Activated CD4-positive, alpha-beta T cell treated with anti-CD3 and anti-CD28 coated beads for 24 hours (primary cell): ENCODE measurements around the gene MBNL2.
"Not testable (repeated sequence)": the region's sequence is repeated elsewhere in the genome, so short reads cannot be mapped to it uniquely, and the experiment has no call there.

Experiments used
- DNase-seq, 2 donors: peaks; one replicate each; pipeline ENCODE4 v3.0.0-alpha.2; 2020; ENCODE audit warnings: low read depth in 2 of 2

The MBNL2 gene

GRCh38 chr13:97348569-97349100 is 126.5 kb downstream of the MBNL2 start:
- no peak for DNase-seq

GRCh38 chr13:97352012-97352411 is 129.9 kb downstream of the MBNL2 start:
- DNase-seq: not testable (repeated sequence)

- DNase-seq: no peak
These were observed 130.7 kb downstream of the MBNL2 start for GRCh38 chr13:97352815-97353214.

GRCh38 chr13:97353927-97354675 is 132.0 kb downstream of the MBNL2 start:
- DNase-seq: no peak

DNA sequence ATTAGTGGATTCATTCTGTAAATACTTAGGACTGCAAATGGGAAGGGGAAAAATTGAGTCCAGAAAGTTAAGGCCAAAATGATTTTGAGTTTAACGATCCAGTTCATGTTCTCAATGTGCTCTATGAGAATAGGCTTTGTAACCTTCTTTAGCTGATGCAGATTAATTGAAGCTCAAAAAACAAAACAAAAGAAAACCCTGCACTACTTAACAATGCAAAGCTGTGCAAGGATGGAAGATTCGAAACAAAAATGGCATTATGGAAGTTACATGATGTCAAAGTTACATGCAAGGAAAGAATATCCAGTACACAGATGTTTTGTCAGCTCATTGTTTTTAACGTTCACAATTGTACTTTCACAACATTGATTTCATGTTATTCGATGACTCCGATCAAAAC is 132.7 kb downstream of the MBNL2 start:
- no peak for DNase-seq

DNA sequence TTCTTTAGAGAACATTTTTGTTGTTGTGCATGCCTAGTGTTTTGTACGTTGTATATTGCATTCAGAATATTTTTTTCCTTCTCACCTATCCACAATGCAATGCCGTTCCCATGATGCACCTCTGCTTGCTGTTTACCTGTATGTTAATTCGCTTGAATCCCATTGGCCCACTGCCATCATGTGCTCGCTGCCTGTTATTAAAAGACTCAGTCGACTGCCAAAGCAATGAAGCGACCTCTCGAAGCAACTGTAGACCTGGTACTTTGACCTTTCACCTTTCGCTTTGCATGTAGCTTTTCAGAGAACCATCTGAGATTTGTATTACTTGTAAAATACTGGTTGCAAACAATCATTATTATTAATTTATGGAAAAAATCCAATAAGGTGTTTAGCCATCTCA is 134.5 kb downstream of the MBNL2 start:
- DNase-seq: no peak

- peak in 1 of 2 donors; percentile 23 for DNase-seq
These were observed 137.3 kb downstream of the MBNL2 start for GRCh38 chr13:97359181-97360057.

- DNase-seq: no peak
These were observed 138.5 kb downstream of the MBNL2 start for GRCh38 chr13:97360610-97361009.

DNA sequence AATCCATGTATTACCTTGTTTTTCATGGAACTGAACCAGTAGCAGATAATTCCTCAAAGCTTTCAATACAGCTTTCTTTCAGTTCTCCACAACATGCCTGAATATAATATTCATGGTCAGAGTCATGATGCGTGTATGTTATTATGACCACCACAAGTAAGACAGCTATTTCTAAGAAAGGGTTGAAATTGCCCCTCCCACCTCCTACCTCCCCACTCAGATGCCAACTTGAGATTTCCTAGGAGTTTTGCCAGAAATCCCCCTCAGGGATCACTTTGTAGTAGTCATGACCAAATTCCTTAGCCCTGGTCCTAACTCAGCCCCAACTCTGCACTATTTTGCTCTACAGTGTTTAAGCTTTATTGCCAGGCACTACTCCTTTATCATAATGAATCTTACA is 141.9 kb downstream of the MBNL2 start:
- DNase-seq: no peak

GRCh38 chr13:97364827-97365226 is 142.7 kb downstream of the MBNL2 start:
- no peak for DNase-seq

- DNase-seq: no peak
These were observed 144.1 kb downstream of the MBNL2 start for GRCh38 chr13:97366172-97366688.

GRCh38 chr13:97367016-97367822 is 145.1 kb downstream of the MBNL2 start:
- DNase-seq: no peak

GRCh38 chr13:97369261-97369893 is 147.2 kb downstream of the MBNL2 start:
- no peak for DNase-seq

DNA sequence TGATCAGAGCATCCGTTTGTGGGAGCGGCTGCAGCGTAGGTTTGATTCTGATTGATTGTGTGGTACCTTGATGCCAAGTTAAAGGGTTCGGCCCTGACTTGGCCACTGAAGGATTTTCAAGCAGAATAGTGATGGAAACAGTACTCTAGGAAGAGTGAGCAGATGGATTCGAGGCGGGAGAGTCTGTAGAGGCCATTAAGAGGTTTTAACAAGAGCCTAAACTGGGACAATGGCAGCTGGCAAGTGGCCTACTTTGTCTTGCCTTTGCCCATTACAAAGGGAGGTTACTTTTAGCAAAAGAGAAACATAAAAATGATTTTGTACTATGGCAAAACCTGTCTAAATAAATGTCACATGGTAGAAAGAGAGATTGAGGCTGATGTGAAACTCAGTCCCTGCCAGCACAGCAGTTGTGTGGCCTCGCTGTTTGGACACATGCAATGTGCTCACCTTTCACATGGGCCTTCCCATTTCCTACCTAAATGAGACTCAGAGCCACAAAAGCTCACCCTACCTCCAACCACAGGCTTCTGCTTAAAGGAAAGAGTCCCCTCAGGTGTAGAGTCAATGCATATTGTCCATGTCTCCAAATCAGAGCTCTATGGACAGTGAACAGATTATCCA is 149.5 kb downstream of the MBNL2 start:
- DNase-seq: no peak

DNA sequence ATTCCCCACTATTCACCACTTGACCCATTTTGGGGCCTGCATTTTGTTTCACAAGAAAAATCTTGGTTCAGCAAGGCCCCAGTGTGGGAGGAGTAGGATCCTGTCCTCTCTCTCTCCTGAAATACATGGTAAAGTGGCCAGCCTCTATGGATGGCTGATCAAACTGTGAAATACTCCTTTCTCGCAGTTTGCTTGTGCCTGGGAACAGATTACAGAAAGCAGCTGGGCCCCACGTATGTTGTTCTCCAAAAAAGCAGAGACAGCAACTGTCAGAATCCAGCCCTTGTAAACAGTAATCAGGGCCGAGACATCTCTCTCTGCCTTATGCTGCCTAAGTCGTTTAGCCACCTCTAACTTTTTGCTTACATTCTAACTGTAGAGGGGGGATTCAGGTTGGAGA is 150.8 kb downstream of the MBNL2 start:
- DNase-seq: no peak

DNA sequence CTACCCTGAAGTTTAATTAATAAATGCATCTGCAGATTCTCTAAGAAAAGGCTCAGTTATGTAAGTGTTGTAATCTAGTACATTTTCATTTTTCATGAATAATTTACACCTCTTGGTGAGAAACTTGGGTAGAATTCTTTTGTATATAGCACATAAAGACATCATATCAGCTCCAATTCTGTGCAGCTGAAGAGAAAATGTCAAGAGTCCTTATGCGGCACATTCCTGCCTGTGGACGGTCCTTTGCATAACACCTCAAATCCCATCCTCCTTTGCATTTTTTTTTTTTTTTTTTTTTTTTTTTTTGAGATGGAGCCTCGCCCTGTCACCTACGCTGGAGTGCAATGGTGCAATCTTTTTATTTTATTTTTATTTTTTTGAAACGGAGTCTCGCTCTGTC is 151.7 kb downstream of the MBNL2 start:
- DNase-seq: no peak

DNA sequence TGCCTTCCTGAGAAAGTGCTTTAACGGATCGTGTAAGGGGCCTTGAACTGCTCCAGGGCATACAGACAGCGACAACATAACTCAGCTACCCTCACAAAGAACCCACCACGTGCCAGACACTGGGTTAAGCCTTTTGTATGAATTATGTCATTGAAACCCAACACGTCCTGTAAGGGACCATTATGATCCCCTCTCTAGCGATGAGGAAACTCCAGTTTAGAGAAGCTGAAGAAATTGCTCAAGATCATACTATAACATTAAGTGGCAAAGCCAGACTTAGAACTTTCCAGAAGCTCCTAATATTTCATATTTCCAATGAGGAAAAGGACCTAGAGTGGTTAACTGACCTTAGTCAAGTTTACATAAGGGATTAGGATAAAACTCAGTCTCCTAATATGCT is 154.8 kb downstream of the MBNL2 start:
- no peak for DNase-seq

DNA sequence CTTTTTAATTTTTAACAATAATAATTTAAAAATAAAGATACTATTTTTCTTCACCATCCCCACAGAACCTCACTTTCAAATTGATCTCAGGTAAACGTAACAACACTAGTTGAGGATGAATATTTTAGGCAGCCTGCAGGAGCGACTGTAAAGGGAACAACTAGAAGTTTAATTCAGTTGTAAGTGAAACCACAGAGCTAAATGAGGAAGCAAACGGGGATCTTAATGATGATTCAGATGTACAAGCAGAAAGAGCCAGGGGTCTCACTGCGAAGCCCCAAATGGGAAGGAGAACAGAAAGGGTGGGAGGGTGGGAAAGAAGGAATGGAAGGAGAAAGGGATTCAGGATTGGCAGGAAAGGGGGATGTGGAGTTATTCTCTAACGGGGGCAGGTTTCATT is 157.3 kb downstream of the MBNL2 start:
- DNase-seq: no peak

DNA sequence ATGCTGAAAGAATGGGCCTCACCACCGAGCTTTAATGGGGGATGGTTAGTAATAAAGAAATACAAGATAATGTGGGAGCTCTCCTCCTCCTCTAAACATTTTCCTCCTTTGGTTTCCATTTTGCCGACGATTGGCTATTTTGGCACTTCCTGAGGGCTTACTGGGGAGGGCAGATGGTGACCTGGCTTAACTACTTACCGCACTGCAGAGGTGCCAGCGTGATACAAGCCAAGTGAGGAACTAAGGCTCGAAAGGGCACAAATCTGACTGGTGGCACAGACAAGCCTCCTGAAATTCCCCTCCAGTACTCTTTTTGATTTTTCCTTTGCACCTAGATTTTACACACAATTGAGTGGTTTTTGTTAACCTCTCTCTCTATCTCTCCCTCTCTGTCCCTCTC is 158.6 kb downstream of the MBNL2 start:
- DNase-seq: no peak

GRCh38 chr13:97381189-97381588 is 159.1 kb downstream of the MBNL2 start:
- DNase-seq: no peak

DNA sequence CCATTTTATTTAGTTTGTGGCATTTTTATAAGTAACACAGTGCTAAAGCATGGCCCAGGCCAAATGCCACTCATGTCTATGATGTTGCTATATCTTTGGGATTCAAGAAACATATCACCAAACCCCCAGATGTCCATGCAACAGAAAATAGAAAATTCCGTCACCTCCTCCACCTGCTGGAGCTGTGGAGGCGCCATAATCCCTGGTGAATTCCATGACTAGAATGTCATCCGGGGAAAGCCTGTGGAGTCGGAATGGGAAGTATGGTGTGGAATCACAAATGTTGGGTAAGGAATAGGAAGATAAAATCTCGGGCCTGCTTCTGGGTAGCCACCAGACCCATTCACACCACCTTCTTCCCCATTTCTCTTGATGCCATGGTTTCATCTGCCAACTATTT is 160.1 kb downstream of the MBNL2 start:
- no peak for DNase-seq
